ENCODE data around the gene TUB. TPM values are rescaled to one million over a fixed set of nuclear protein-coding genes. Genes with fewer than 3 reads are reported as not detected.
A peak's percentile ranks its signal among the peaks of the same experiment; 100 is the strongest.

TUB gene
- polyA plus RNA-seq, 3 donors, result not detected

DNA sequence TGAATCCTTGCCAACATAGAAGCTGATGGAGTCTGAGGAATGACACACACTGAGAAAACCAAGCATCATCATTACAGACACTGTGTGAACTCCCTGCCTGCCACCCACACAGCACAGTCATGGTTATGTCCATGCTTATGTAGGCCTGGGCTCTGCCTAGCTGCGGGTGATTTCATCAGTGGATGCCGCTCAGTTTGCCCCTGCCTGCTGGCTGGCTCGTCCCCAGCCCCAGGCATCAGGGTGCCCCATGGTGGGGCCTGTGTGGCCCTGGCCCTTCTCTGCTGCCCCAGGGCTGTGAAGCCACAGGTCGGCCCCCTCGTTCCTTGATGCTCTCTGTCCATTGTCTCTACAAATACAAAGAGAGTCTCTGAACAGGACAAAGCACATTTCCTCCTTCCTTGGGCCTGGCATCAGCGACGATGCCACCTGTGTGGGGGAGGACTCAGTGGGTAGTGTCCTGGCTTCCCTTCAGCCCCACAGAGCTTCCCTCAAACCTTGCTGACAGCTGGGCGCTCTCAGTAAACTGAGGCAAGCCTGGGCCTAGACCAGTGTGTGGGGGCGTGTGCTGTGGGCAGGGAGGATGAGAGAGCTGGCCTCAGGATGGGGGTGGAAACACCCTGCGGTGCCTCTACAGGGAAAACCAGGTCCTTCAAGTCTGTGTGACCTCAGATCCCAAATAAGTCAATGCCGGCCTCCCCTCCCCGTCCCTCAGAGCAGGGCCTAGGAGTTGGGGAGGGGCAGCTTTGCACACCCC, 20.0 kb upstream of the TUB start:
- H3K27me3 Mint-ChIP-seq (ENCODE audit: low read depth in 3 of 3), result peaks cover 0 to 7% (median 0%) of the 10 kb centered on the region in 3 donors
- H3K4me1 Mint-ChIP-seq, result no peaks in the 10 kb centered on the region
- peaks cover 0 to 2% (median 0%) of the 10 kb centered on the region in 7 donors for H3K9me3 Mint-ChIP-seq
- 100% methylated on average over 4 of the region's 12 CpGs for WGBS (ENCODE audit: insufficient coverage)
- Histone ChIP-seq H4K20me1 (ENCODE audit: insufficient read depth, low read length) (no peaks in the 10 kb centered on the region), H3K9ac (ENCODE audit: insufficient read depth, low read length, poor library complexity, severe bottlenecking) (peak overlapping the region; percentile 8), H2AFZ (ENCODE audit: insufficient read depth, low read depth, low read length, poor library complexity, severe bottlenecking) (no peak overlapping the region), H3K79me2 (ENCODE audit: insufficient read depth, low read length) (no peaks in the 10 kb centered on the region), H3K4me1 (ENCODE audit: control insufficient read depth in 1 of 2, insufficient read depth in 2 of 2, low read length in 2 of 2) (no peaks in the 10 kb centered on the region), H3K27ac (ENCODE audit: low read depth in 1 of 2, low read length in 2 of 2) (no peak overlapping the region), H3K9me3 (replicated peaks in 1 of 2; ENCODE audit: control insufficient read depth in 1 of 2, insufficient read depth in 1 of 2, low read length in 2 of 2) (no peaks in the 10 kb centered on the region), H3K36me3 (replicated peaks in 1 of 2; ENCODE audit: control insufficient read depth in 1 of 2, insufficient read depth in 2 of 2, low read length in 2 of 2) (no peaks in the 10 kb centered on the region), H3K4me2 (replicated peaks; ENCODE audit: extremely low read depth, low read length, poor library complexity, severe bottlenecking) (no peak overlapping the region), H3K4me3 (replicated peaks in 1 of 3; ENCODE audit: low read depth in 2 of 3, low read length in 3 of 3) (no peak overlapping the region), H3K27me3 (ENCODE audit: control insufficient read depth in 2 of 2, insufficient read depth in 2 of 2, low read length in 2 of 2) (no peaks in the 10 kb centered on the region)
- H3K4me3 Mint-ChIP-seq, result no peak overlapping the region
- H3K27ac Mint-ChIP-seq, result no peak overlapping the region
- intact Hi-C loops (cut with micrococcal nuclease), result no loop called here
- TF ChIP-seq, protein P1, sequence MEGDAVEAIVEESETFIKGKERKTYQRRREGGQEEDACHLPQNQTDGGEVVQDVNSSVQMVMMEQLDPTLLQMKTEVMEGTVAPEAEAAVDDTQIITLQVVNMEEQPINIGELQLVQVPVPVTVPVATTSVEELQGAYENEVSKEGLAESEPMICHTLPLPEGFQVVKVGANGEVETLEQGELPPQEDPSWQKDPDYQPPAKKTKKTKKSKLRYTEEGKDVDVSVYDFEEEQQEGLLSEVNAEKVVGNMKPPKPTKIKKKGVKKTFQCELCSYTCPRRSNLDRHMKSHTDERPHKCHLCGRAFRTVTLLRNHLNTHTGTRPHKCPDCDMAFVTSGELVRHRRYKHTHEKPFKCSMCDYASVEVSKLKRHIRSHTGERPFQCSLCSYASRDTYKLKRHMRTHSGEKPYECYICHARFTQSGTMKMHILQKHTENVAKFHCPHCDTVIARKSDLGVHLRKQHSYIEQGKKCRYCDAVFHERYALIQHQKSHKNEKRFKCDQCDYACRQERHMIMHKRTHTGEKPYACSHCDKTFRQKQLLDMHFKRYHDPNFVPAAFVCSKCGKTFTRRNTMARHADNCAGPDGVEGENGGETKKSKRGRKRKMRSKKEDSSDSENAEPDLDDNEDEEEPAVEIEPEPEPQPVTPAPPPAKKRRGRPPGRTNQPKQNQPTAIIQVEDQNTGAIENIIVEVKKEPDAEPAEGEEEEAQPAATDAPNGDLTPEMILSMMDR (IDR thresholded peaks at IDR 0.05), result no peak
- DNase-seq, result no peak
- no peaks in the 10 kb centered on the region for H3K36me3 Mint-ChIP-seq

DNA sequence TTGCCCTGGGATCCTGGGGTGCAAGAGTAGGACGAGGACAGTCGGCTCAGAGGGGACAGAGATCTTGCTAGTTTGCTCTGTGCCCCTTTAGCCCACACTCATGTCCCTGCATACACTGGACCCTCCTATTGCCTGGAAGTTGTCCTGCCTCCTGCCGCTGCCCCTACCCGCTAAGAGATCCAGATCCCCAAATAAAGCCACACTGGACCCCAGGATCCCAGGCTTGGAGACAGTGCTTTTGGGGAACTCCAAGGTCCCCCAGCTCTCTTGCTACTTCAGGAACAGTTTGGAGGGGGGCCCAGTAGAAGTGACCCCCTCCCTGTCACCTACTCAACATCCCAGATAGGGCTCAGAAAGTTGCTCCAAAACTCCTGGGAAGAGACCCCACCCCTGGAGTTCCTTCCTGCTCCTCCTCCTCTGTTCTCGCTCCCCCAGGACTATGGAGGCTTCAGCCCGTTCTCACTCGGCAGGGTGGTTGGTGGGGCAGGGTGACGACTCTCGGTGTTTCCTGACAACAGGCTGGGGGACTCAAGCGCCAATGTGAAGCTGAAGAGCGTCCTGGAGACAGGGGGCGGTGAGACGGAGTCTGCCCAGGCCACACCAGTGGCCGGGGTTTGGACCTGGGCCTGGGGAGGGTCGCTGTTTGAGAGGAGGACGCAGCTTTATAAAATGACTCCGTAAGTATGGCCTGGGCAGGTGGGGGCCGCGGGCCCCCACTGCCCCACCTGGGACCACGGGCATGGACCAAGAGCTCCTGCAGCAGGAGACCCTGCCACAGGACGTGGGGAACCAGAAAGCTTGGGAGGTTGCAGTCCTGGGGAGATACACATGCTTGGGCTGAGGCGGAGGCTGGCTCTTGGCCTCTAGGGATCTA, 19.2 kb upstream of the TUB start:
- H3K9me3 Mint-ChIP-seq, result peaks cover 0 to 2% (median 0%) of the 10 kb centered on the region in 7 donors

More for the DNA sequence above, 19.2 kb upstream of the TUB start:
- H3K79me2 ChIP-seq (ENCODE audit: insufficient read depth, low read length), result no peaks in the 10 kb centered on the region
- H3K4me1 ChIP-seq (ENCODE audit: control insufficient read depth in 1 of 2, insufficient read depth in 2 of 2, low read length in 2 of 2), result no peaks in the 10 kb centered on the region
- no peak overlapping the region for H3K27ac ChIP-seq (ENCODE audit: low read depth in 1 of 2, low read length in 2 of 2)
- H3K4me3 ChIP-seq (replicated peaks in 1 of 3; ENCODE audit: low read depth in 2 of 3, low read length in 3 of 3), result no peak overlapping the region
- peak overlapping the region; percentile 8 for H3K9ac ChIP-seq (ENCODE audit: insufficient read depth, low read length, poor library complexity, severe bottlenecking)
- no peak overlapping the region for H2AFZ ChIP-seq (ENCODE audit: insufficient read depth, low read depth, low read length, poor library complexity, severe bottlenecking)
- H3K4me2 ChIP-seq (replicated peaks; ENCODE audit: extremely low read depth, low read length, poor library complexity, severe bottlenecking), result no peak overlapping the region
- TF ChIP-seq, protein P1 (IDR thresholded peaks at IDR 0.05), result no peak
- H3K9me3 ChIP-seq (replicated peaks in 1 of 2; ENCODE audit: control insufficient read depth in 1 of 2, insufficient read depth in 1 of 2, low read length in 2 of 2), result no peaks in the 10 kb centered on the region
- H3K27me3 ChIP-seq (ENCODE audit: control insufficient read depth in 2 of 2, insufficient read depth in 2 of 2, low read length in 2 of 2), result no peaks in the 10 kb centered on the region
- intact Hi-C loops (cut with micrococcal nuclease), result no loop called here
- DNase-seq, result no peak
- Mint-ChIP-seq H3K27ac (no peak overlapping the region), H3K4me3 (peak overlapping the region in 1 of 2 donors; percentile 41), H3K4me1 (no peaks in the 10 kb centered on the region), H3K27me3 (ENCODE audit: low read depth in 3 of 3) (peaks cover 2 to 9% (median 4%) of the 10 kb centered on the region in 3 donors), H3K36me3 (no peaks in the 10 kb centered on the region)
- H3K36me3 ChIP-seq (replicated peaks in 1 of 2; ENCODE audit: control insufficient read depth in 1 of 2, insufficient read depth in 2 of 2, low read length in 2 of 2), result no peaks in the 10 kb centered on the region
- H4K20me1 ChIP-seq (ENCODE audit: insufficient read depth, low read length), result no peaks in the 10 kb centered on the region
- WGBS (ENCODE audit: insufficient coverage), result 88% methylated on average over 19 of the region's 22 CpGs

All from CD14-positive monocyte (primary cell).